Mesenteric fat pad (tissue), 1 donor: ENCODE results near the gene TGFBI. TPM values are rescaled to one million over a fixed set of nuclear protein-coding genes. Genes with fewer than 3 reads are reported as not detected.

Experiments
- DNase-seq: peaks from one replicate; pipeline ENCODE4 v3.0.0-alpha.2; 2020; ENCODE audit warnings: low spot score
- total RNA-seq: library from RNA; stranded (reverse); fragmentation: NEBNext Ultra II Directional; extraction: Animal tissue kit (Norgen Biotek cat#: 25700); gene quantifications from one replicate; pipeline ENCODE4 v1.2.1, GENCODE V29; 2021
- donor health status: DM: yes; HTN: yes; CAD: no.

The TGFBI gene
- total RNA-seq, 1 donor from 2014 or later: 254 TPM

DNA sequence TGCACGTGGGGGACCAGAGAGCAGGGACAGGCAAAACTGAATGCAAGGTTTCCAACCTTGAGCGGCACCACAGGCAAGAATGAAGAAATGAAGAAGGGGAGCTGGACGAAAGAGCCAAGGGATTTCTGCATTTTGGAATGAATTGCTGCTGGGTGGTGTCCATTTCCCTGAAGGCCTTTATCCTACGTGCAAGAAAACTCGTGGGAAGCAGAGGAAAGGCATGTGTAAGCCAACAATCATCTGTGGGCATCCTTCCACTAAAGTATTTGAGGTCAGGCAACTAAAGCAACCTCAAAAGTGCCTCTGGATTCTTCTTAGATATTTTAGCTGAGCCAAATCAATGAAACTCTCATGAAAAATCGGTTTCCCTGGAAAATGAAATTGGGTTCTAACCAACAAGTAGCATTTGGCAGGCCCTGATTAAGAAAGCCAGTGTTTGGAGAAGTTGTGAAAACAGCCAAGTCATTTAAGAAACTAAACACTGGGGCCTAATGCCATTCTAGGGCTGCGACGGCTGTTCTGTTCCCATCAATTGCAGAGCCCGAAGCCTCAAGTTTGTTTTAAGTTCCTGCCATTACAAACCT, 4.7 kb upstream of the TGFBI start:
- no peak for DNase-seq

DNA sequence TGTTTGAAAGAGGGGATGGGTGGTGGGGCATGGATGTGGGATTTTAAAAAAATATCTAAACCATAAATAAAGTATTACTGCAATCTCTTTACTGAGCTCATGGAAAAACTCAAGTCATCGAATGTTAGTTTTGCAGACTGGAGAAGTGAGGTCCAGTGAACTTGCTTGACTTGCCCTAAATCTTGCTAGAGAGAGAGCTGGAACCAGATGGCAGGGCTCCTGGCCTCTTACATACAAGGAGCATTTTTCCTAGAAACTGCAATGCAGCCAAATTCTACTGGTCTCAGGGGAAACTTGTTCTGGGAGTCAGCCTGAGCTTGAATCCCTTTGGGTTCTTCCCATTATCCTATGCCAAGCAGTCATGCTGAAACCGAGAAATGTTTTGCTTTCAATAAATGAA, 2.9 kb upstream of the TGFBI start:
- DNase-seq: no peak

- DNase-seq: no peak
These were observed 2.2 kb upstream of the TGFBI start for GRCh38 chr5:136026636-136027035.

DNA sequence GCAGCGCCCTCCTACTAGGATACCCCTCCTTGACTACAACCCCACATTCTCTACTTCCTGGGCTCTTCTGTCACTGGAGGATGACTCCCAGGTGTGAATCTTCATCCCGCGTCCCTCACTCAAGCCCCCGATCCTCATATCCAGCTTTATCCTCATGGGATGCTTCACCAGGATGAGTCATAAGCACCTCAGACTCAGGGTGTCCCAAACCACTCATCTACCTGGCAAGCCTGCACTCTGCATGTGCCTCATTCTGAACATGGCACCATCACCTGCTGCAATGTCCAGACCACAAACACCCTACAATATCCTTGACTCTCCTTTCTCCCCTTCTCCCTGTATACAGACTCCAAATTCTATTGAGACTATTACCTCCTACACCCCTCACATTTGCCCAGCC, 1.5 kb upstream of the TGFBI start:
- no peak for DNase-seq

DNA sequence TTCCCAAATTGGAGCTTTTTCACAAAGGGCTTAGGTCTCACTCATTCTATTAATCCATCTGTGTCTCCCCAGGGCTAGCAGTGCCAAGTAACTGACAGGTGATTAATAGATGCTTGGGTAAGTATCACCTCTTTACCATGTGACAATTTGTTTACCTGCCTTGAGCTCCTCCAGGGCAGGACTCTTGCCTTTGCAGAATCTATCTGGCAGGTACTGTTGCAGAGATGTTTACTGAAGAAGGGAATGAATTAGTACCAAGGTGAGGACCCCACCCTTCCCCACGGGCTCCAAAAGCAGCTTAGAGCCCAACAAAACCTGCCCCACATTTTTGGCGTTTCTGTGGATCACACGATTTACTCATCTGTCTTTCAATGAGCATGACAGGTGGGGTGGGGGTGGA, 698 bp upstream of the TGFBI start:
- no peak for DNase-seq

GRCh38 chr5:136030252-136030651, 1.5 kb downstream of the TGFBI start:
- DNase-seq: peak; percentile 64

DNA sequence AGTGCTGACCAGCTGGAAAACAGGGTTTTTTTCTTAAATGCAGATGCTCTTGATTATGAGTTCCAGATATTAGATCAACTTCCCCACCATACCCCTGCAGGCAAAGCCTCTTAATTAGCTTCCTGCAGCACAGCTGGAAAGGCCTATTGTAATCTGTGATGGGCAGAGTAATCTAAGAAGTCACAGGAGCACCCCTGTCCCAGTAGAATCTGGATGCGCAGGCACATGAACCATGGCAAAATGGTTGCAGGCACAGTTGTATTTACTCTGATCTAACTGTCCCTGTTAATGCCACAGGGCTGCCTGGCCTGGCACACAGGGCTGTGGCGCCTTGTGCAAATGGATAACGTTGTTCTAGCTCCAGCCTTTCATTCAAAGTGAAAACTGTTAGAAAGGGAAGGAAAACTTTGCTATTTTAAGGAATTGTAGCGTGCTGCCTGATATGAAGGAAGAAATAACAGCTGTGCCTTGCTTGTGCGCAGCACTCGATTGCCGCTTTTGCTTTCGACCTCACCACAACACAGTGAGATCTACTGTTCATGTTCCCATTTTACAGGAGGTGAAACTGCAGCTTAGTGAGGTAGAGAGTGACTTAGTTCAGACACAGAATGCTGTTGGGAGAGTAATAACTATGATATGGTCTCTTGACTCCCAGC, 2.3 kb downstream of the TGFBI start:
- peak; percentile 53 for DNase-seq

DNA sequence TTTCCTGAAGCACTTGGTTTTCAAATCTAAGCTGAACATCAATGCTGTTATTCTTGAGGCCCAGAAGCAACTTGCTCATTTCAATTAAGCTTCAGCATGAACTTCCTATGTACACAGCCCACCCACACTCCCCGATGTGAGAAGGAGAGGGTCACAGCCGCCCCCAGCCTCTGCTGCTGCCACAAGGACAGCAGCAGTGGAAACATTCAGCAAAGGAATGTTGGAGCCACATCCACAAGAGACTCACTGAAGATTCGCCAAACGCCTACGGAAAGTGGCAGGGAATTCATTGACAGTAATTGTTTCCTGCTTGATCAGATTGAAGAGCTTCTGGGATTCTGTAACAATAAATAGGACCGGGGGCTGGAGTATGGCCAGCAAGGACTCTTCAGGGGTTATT, 2.9 kb downstream of the TGFBI start:
- DNase-seq: peak; percentile 77

DNA sequence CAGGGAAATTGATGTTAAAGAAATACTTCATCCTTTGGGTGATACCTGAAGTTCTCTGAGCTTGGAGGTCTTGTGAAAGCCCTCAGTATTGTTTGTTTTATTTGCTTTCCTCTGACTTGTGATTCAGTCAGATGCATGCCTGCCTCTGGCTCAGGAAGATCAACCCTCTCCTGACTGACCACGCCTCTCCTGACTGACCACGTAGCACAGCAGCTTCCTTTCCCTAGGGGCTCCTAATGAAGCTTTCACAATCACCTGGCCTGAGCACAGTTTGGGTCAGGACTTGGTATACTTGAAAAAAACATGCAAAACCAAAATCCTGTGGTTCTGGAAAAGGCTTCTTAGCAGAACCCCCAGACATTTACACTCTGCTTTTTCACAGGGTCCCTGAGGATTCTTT, 3.8 kb downstream of the TGFBI start:
- DNase-seq: peak; percentile 30

DNA sequence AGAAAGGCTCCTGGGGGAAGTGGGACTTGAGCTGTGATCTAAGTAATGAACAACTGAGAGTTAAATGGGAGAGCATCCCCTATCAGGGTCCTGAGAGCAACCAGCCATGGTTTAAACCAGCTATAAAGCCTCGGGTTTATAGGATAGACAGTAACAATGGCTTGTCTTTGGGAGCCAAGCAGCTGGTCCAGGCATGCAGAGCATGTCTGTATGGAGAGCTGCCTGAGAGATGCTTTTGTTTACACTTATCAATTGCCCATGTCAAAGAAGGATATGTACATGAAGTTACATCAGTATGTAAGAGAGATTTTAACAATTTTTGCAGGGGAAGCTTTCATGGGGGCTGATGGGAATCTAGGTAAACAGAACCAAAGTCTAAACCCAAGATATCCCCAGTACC, 4.4 kb downstream of the TGFBI start:
- peak; percentile 2 for DNase-seq

DNA sequence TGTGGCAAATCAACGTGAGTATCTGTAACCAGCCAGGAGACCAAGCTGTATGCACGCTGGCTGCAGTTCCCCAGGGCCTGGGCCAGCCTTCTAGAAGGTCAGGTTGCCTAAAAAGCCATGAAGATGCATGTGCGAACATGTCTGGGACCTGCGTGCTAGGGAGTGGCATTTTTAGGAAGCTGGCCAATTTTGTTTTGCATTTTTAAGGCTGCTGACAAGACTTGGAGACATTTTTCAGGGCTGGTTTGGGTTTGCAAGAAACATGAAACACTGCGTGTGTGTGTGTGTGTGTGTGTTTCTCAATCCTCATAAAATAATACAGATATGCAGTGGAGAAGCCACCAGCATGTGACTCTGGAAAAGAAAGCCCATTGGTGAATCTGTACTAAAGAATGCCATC, 5.1 kb downstream of the TGFBI start:
- peak; percentile 72 for DNase-seq

GRCh38 chr5:136034492-136034891, 5.7 kb downstream of the TGFBI start:
- DNase-seq: peak; percentile 57

DNA sequence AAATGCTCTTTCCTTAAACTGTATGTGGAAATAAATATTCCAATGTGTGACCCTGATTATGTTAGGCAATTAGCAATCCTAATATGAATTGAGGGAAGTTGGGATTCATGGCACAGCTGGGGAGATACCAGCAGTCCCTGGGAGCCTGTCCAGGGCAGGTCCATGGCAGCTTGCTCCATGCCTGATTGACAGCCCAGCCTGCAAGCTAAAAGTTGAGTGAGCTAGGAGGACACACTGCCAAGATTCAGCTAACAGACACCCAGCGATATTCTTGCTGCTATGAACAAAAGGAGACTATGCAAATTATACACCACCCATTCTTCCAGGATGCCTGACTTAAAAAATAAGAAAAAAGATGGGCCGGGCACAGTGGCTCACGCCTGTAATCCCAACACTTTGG, 6.2 kb downstream of the TGFBI start:
- peak; percentile 60 for DNase-seq

DNA sequence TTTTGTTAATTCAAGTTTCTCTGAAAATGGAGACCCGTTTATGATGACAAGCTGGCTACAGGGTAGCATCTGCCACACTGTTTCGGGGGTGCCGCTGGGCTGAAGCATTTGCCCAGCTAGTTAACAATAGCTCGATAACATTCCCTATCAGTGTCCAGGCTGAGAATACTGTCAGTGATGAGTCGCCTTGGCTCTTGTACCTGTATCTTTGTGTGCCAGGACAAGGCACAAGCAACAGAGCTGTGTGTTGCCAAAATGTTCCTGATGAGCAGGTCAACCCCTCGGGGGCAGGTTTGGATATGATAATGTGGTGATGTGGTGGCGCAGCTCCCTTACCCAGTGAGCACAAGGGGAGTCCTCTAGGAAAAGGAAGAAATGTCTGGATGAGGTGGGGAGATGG, 7.0 kb downstream of the TGFBI start:
- peak; percentile 55 for DNase-seq

GRCh38 chr5:136036293-136036911, 7.6 kb downstream of the TGFBI start:
- DNase-seq: peak; percentile 28

DNA sequence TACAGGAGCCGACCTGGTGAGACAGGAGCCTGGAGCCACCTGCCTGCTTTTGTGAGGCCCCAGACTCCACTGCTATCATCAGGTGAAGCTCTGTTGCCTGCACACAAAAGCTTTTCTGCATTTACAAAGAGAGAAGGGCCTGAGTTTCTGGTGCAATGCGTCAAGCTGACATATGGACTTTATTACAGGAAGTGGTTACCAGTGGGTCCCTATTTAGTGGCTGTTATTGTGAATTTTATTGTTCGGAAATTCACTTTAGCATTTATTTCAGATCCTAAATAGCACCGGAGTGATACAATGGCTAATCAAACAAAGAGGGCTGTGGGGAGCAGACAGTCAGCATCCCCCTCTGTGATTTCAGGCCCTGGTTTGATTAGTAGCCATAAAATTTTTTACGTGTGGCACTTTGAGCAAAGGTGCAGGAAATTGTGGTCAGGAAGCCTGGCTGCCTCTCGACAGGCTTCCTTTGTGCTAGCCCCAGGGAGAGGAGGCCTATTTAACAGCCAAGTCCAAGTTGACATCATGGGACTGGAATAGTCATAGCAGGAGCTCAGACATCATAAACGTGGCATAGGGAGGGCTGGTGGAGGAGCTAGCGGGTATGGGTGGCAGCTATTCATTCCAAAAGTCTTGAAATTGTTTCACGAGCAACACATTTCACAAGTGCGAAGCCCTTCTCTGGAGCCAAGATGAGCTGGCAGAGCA, 8.4 kb downstream of the TGFBI start:
- DNase-seq: peak; percentile 12

DNA sequence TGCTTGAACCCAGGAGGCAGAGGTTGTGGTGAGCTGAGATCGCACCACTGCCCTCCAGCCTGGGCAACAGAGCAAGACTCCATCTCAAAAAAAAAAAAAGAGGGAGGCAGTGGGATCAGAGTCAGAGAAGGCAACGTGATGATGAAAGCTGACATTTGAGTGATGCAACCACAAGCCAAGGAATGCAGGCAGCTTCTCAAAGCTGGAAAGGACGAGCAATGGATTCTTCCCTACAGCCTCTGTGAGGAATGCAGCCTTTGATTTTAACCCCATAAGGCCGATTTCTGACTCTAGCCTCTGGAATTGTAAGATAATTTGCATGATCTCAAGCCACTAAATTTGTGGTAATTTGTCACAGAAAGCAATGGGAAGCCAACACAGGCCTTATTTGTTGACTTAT, 9.8 kb downstream of the TGFBI start:
- no peak for DNase-seq

DNA sequence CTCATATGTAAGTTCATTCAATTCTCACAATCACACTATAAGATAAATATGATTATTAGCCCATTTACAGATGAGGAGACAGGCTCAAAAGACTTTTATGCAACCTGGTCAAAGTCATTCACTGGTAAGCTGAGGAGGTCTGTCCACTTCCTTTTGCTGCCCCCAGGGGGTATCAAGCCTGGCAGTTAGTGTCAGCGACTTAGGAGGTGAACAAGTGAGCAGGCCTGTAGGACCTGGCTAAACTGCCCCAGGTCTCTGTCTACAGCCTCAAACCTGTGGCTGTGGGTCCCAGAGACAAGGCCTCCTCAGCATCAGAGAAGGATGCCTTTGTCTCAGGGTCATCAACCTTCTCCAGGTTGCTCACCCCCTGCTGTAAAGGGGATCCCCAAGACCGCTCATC, 10.4 kb downstream of the TGFBI start:
- DNase-seq: no peak

GRCh38 chr5:136040746-136041415, 12.1 kb downstream of the TGFBI start:
- no peak for DNase-seq

DNA sequence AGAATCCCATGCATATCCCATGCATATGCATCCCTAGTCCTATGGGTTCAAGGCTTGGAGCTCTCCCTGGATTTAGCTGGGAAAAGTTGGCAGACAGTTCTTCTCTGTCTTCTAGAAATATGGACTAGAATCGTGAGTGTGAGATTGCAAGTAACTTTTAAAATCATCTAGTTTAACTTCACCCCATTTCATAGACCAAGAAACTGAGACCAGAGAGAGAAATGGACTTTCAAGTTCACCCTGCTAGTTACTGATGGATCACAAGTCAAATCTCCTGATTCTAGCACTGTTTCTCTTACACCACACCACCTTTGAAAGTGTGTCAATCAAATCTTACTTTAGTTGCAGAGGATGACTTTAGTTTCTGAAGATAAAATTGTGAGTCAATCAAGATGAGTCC, 13.4 kb downstream of the TGFBI start:
- DNase-seq: no peak

DNA sequence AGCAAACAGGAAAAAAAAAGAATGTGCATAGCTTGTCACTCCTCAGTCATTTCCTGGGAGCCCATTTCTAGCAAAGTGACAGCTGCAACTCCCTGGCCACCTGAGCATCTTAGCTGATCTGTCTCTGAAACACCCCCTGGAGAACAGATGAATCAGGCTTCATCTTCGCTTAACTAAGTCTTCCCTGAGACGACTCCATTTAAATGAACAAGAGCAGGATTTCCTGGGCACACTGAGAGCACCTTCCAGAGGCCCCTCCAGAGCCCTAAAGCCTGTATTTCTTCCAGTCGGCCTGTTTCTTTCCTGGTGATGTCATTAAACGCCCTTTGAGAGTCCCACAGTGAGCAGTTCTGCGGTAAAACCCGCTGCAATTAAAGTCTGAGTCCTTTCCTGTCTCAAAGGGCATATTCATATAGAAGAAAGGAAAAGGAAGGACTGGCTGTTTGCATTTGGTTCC, 13.9 kb downstream of the TGFBI start:
- DNase-seq: no peak

DNA sequence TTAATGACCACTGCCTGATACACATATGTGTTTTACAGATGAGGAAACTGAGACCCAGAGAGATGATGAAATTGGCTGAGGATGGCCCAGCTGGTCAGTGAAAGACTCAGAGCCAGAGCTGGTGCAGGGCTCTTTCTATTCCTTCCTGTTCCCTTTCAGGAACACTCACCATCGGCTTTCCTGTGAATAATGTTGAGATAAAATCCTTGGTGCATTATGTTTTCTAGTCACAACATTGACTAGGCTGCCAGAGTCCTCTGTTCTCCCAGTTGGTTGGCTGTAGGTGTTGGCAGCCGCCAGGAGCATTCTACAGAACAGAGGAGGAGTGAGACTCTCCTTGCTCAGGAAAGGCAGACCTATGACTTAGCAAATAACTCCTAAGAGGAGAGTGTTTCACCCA, 14.8 kb downstream of the TGFBI start:
- no peak for DNase-seq
